ENCODE measurements around the gene NOP9.

NOP9 gene

DNA sequence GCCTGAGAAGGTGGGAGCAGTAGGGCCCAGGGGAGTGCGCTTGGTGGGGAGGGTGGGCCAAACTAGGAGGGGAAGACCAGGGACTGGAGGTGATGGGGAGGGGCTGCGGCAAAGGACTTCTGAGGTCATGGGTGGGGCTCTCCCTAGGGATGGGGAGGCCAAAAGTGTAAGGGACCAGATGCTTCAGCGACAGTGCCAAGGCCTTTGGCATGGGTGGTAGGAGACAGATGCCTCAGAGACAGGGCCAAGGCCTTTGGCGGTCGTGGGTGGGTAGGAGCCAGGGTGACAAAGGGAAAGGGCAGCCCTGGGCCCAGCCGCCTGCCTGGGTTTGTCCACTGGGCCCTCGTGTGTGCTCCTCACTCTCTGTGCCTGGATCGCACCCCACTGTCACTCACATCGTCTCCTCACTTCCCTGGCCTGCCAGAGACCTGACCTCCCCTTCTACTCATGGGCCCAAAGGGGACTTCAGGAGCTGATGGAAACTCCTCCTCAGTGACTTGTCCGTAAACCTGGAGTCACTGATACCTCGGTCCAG, 15.1 kb upstream of the NOP9 start:
- Histone ChIP-seq H3K9me3 (ENCODE audit: insufficient read depth, low read length) (no peaks in the 10 kb centered on the region), H3K4me3 (ENCODE audit: insufficient read length, low read depth) (no peak overlapping the region), H3K36me3 (ENCODE audit: insufficient read depth, insufficient read length, low read length) (peaks cover 4% of the 10 kb centered on the region), H3K27me3 (ENCODE audit: insufficient read depth, insufficient read length) (no peaks in the 10 kb centered on the region), H3K4me1 (ENCODE audit: insufficient read depth, insufficient read length) (peaks cover 4% of the 10 kb centered on the region), H3K9ac (ENCODE audit: insufficient read length, low read depth) (no peak overlapping the region)
- TF ChIP-seq ZNF274 (IDR thresholded peaks at IDR 0.05; ENCODE audit: low read depth, low read length), result no peak
- no peak for TF ChIP-seq SUZ12 (IDR thresholded peaks at IDR 0.05; ENCODE audit: extremely low read depth, insufficient read depth, insufficient read length)
- TF ChIP-seq YY1 (IDR thresholded peaks at IDR 0.05; ENCODE audit: insufficient read depth, insufficient read length), result no peak
- no peak for DNase-seq (ENCODE audit: low read depth, low spot score)

DNA sequence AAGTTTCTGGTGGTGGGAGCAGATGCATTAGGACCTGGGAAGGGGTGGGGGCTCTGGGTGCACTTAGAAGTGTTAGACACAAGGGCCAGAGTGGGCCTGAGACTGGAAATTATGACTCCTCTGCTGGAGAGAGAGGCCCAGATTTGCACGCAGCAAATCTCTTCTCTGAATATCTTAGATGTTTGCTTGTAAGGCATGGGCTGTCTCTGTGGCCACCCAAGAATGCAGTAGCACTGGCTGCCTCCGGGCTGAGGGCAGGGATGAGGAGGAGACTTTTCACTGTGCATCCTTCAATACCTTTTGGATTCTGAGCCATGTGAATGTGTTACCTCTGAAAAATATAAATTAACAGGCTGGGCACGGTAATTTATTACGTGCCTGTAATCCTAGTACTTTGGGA, 14.3 kb upstream of the NOP9 start:
- Histone ChIP-seq H3K36me3 (ENCODE audit: insufficient read depth, insufficient read length, low read length) (peaks cover 11% of the 10 kb centered on the region), H3K27me3 (ENCODE audit: insufficient read depth, insufficient read length) (no peaks in the 10 kb centered on the region), H3K4me3 (ENCODE audit: insufficient read length, low read depth) (no peak overlapping the region), H3K4me1 (ENCODE audit: insufficient read depth, insufficient read length) (peaks cover 4% of the 10 kb centered on the region), H3K9ac (ENCODE audit: insufficient read length, low read depth) (no peak overlapping the region), H3K9me3 (ENCODE audit: insufficient read depth, low read length) (no peaks in the 10 kb centered on the region)
- no peak for DNase-seq (ENCODE audit: low read depth, low spot score)
- TF ChIP-seq YY1 (IDR thresholded peaks at IDR 0.05; ENCODE audit: insufficient read depth, insufficient read length) (no peak), SUZ12 (IDR thresholded peaks at IDR 0.05; ENCODE audit: extremely low read depth, insufficient read depth, insufficient read length) (no peak), ZNF274 (IDR thresholded peaks at IDR 0.05; ENCODE audit: low read depth, low read length) (no peak)

DNA sequence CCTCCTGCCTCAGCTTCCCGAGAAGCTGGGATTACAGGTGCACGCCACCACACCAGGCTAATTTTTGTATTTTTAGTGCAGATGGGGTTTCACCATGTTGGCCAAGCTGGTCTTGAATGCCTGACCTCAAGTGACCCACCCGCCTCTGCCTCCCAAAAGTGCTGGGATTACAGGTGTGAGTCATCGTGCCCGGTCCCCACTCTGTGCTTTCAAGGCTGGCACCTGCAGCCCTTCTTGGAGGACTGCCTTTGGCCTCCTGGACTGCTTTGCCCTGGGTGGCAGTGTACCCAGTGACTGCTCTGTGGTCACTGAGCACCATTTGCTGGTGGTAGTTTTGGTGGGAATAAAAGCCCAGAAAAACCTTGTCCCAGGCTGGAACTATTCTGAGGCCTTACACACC, 12.7 kb upstream of the NOP9 start:
- no peaks in the 10 kb centered on the region for H3K4me1 ChIP-seq (ENCODE audit: insufficient read depth, insufficient read length)
- no peak for DNase-seq (ENCODE audit: low read depth, low spot score)
- TF ChIP-seq ZNF274 (IDR thresholded peaks at IDR 0.05; ENCODE audit: low read depth, low read length) (no peak), SUZ12 (IDR thresholded peaks at IDR 0.05; ENCODE audit: extremely low read depth, insufficient read depth, insufficient read length) (no peak), YY1 (IDR thresholded peaks at IDR 0.05; ENCODE audit: insufficient read depth, insufficient read length) (no peak)
- peaks cover 26% of the 10 kb centered on the region for H3K36me3 ChIP-seq (ENCODE audit: insufficient read depth, insufficient read length, low read length)
- H3K27me3 ChIP-seq (ENCODE audit: insufficient read depth, insufficient read length), result no peaks in the 10 kb centered on the region
- no peak overlapping the region for H3K4me3 ChIP-seq (ENCODE audit: insufficient read length, low read depth)
- H3K9me3 ChIP-seq (ENCODE audit: insufficient read depth, low read length), result no peaks in the 10 kb centered on the region
- no peak overlapping the region for H3K9ac ChIP-seq (ENCODE audit: insufficient read length, low read depth)

DNA sequence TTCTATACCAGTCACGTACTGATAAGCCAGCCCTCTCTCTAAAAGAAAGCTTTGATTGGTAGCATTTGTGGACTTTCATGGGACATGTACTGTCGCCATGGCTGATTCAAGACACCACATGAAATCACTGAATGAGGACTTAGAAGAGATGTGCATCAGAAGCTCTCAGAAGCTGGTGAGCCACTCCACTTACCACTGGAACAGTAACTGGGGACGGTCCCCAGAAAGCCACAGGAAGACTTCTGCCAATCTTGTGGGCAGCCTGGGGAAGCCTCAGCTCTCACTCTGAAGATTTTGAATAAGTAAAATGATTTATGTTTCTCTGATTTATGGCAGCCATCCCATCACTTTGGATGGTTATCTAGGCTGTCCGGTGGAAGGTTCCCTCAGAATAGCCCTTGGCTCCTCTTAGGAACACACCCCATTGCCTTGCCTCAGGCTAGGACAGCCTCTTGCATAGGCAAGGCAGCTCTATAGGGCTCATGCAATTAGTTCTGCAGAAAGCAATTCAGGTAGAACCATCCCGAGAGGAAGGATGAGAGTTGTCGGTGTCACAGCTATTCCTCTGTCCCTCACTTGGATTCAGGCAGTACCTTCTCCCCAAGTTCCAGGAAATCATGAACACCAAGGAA, 9.9 kb upstream of the NOP9 start:
- Histone ChIP-seq H3K4me1 (ENCODE audit: insufficient read depth, insufficient read length) (no peaks in the 10 kb centered on the region), H3K4me3 (ENCODE audit: insufficient read length, low read depth) (no peak overlapping the region), H3K9ac (ENCODE audit: insufficient read length, low read depth) (no peak overlapping the region), H3K27me3 (ENCODE audit: insufficient read depth, insufficient read length) (no peaks in the 10 kb centered on the region), H3K9me3 (ENCODE audit: insufficient read depth, low read length) (no peaks in the 10 kb centered on the region), H3K36me3 (ENCODE audit: insufficient read depth, insufficient read length, low read length) (peaks cover 36% of the 10 kb centered on the region)
- no peak for DNase-seq (ENCODE audit: low read depth, low spot score)
- TF ChIP-seq YY1 (IDR thresholded peaks at IDR 0.05; ENCODE audit: insufficient read depth, insufficient read length) (no peak), ZNF274 (IDR thresholded peaks at IDR 0.05; ENCODE audit: low read depth, low read length) (no peak), SUZ12 (IDR thresholded peaks at IDR 0.05; ENCODE audit: extremely low read depth, insufficient read depth, insufficient read length) (no peak)

DNA sequence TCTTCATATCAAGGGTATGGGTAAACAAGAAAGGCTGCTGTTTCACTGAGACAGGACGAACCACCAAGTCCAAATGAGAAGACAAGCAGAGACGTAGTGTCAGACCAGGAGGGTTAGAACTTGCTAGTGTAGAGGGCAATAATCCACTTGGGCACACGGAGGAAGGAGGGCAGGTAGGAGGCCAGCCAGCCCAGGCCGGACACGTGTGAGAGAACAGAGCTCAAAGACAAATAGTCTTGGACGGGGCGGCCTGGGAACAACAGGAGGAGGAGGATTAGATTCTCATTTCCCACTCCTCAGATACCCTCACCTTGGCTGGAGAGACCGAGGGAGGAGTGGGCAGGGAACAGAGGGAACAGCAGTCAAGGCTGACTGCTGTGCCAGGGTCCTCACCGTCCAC, 8.9 kb upstream of the NOP9 start:
- Histone ChIP-seq H3K27me3 (ENCODE audit: insufficient read depth, insufficient read length) (no peaks in the 10 kb centered on the region), H3K9me3 (ENCODE audit: insufficient read depth, low read length) (no peaks in the 10 kb centered on the region), H3K4me1 (ENCODE audit: insufficient read depth, insufficient read length) (no peaks in the 10 kb centered on the region), H3K9ac (ENCODE audit: insufficient read length, low read depth) (no peak overlapping the region), H3K36me3 (ENCODE audit: insufficient read depth, insufficient read length, low read length) (peaks cover 41% of the 10 kb centered on the region), H3K4me3 (ENCODE audit: insufficient read length, low read depth) (no peak overlapping the region)
- no peak for DNase-seq (ENCODE audit: low read depth, low spot score)
- TF ChIP-seq YY1 (IDR thresholded peaks at IDR 0.05; ENCODE audit: insufficient read depth, insufficient read length) (no peak), ZNF274 (IDR thresholded peaks at IDR 0.05; ENCODE audit: low read depth, low read length) (no peak), SUZ12 (IDR thresholded peaks at IDR 0.05; ENCODE audit: extremely low read depth, insufficient read depth, insufficient read length) (no peak)

DNA sequence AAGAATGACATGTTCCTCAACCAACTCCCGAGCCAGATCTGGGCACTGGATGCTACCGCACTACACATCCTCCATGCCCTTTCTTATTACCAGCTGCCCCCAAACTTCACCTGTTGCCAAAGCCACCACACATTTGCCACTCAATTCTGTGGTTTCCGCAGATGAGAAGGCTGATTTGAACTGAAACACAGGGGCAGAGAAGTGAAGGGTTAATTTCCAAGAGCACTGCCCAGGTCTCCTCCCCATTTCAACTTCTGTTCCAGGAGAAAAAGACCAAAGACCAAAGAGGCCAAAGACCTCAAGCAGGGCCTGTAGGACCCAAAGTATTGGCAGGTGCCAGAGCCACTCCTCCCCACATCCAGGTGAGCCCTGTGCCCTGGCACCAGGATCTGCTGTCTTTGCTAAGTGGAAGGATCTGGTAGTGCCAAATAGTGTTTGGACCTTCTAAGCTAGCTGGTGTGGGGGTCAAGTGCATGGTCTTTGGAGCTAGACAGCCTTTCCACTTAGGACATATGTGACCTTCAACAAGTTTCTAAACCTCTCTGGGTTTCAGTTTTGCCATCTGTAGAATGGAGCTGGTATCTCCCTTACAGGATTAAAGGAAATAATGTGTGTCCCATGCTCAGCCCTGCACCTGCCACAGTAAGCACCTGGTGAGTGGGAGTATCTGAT, 8.1 kb upstream of the NOP9 start:
- no peaks in the 10 kb centered on the region for H3K27me3 ChIP-seq (ENCODE audit: insufficient read depth, insufficient read length)
- H3K4me3 ChIP-seq (ENCODE audit: insufficient read length, low read depth), result no peak overlapping the region
- peaks cover 1% of the 10 kb centered on the region for H3K4me1 ChIP-seq (ENCODE audit: insufficient read depth, insufficient read length)
- no peak overlapping the region for H3K9ac ChIP-seq (ENCODE audit: insufficient read length, low read depth)
- peaks cover 48% of the 10 kb centered on the region for H3K36me3 ChIP-seq (ENCODE audit: insufficient read depth, insufficient read length, low read length)
- TF ChIP-seq ZNF274 (IDR thresholded peaks at IDR 0.05; ENCODE audit: low read depth, low read length) (no peak), YY1 (IDR thresholded peaks at IDR 0.05; ENCODE audit: insufficient read depth, insufficient read length) (no peak), SUZ12 (IDR thresholded peaks at IDR 0.05; ENCODE audit: extremely low read depth, insufficient read depth, insufficient read length) (no peak)
- no peaks in the 10 kb centered on the region for H3K9me3 ChIP-seq (ENCODE audit: insufficient read depth, low read length)
- DNase-seq (ENCODE audit: low read depth, low spot score), result no peak

DNA sequence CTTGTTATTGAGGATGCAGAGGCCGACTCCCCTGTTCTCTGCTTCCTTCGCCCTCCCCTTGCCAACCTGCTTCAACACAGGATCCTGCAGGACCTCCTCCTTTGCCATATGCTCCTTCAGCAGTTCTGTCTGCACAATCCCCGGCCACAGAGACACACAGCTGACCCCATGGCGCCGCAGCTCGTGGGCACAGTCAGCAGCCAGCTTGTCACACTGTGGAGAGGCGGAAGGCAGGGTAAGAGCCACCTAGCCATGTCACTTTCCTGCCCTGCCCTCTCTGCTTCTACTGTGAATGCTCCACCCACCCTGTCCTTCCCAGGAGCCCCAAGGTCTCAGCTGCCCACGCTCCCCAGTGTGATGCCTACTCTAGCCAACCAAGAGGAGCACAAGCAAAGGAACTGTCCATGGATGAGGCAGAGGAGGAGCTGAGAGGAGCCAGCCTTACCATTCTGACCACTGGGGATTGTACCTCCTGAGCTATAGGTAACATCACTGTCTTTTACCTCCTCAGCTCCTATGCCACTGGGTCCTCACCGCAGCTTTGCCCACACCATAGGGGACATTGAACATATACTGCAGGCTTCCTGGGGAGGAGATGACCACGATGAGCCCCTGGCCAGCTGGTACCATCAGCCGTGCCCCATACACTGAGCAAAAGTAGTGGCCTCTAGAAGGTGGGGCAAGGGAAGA, 7.4 kb upstream of the NOP9 start:
- H3K9me3 ChIP-seq (ENCODE audit: insufficient read depth, low read length), result no peaks in the 10 kb centered on the region
- no peak overlapping the region for H3K9ac ChIP-seq (ENCODE audit: insufficient read length, low read depth)
- peaks cover 48% of the 10 kb centered on the region for H3K36me3 ChIP-seq (ENCODE audit: insufficient read depth, insufficient read length, low read length)
- H3K27me3 ChIP-seq (ENCODE audit: insufficient read depth, insufficient read length), result no peaks in the 10 kb centered on the region
- no peak for DNase-seq (ENCODE audit: low read depth, low spot score)
- peaks cover 3% of the 10 kb centered on the region for H3K4me1 ChIP-seq (ENCODE audit: insufficient read depth, insufficient read length)
- no peak for TF ChIP-seq SUZ12 (IDR thresholded peaks at IDR 0.05; ENCODE audit: extremely low read depth, insufficient read depth, insufficient read length)
- TF ChIP-seq YY1 (IDR thresholded peaks at IDR 0.05; ENCODE audit: insufficient read depth, insufficient read length), result no peak
- TF ChIP-seq ZNF274 (IDR thresholded peaks at IDR 0.05; ENCODE audit: low read depth, low read length), result no peak
- H3K4me3 ChIP-seq (ENCODE audit: insufficient read length, low read depth), result no peak overlapping the region

Data from NT2/D1 (cell line).